ENCODE results near the gene DCTN4.

The DCTN4 gene

GRCh38 chr5:150689120-150689519 lies 69.7 kb downstream of the DCTN4 start:
- TF ChIP-seq CTCF (IDR thresholded peaks at IDR 0.05; ENCODE audit: low read depth, low read length): no peak
- Histone ChIP-seq H3K9me3 (no peaks in the 10 kb centered on the region; the same call in 1 of the 2 replicates), H3K4me1 (no peaks in the 10 kb centered on the region), H3K4me3 (ENCODE audit: low read depth, low read length) (no peak overlapping the region), H3K36me3 (peaks cover 38% of the 10 kb centered on the region), H3K27me3 (no peaks in the 10 kb centered on the region)
- no peak for DNase-seq

- TF ChIP-seq CTCF (IDR thresholded peaks at IDR 0.05; ENCODE audit: low read depth, low read length): no peak
- DNase-seq: no peak
- no peak overlapping the region for H3K4me3 ChIP-seq (ENCODE audit: low read depth, low read length)
Observed at GRCh38 chr5:150676578-150676977, 82.2 kb downstream of the DCTN4 start.

DNA sequence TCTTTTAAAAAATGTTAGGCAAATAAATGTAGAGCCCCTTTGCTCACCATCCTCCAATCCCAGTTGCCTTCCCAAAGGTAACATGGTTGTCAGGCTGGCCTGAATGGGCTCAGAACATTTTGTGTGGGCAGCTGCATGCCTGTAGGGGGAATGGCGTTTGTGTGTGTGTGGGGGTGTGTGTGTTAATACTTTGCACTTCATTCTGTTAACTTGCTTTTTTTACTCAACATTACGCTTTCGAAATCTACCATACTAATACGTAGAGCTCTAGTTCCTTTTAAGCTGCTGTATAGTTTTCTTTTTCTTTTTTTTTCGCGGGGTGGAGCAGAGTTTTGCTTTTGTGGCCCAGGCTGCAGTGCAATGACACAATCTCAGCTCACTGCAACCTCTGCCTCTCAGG lies 83.7 kb downstream of the DCTN4 start:
- Histone ChIP-seq H3K4me1 (no peaks in the 10 kb centered on the region), H3K36me3 (no peaks in the 10 kb centered on the region), H3K9me3 (no peaks in the 10 kb centered on the region), H3K27me3 (no peaks in the 10 kb centered on the region), H3K4me3 (ENCODE audit: low read depth, low read length) (no peak overlapping the region)
- DNase-seq: no peak
- TF ChIP-seq CTCF (IDR thresholded peaks at IDR 0.05; ENCODE audit: low read depth, low read length): no peak

More at GRCh38 chr5:150676578-150676977, 82.2 kb downstream of the DCTN4 start:
- Histone ChIP-seq H3K27me3 (no peaks in the 10 kb centered on the region), H3K9me3 (no peaks in the 10 kb centered on the region), H3K36me3 (no peaks in the 10 kb centered on the region), H3K4me1 (no peaks in the 10 kb centered on the region)

DNA sequence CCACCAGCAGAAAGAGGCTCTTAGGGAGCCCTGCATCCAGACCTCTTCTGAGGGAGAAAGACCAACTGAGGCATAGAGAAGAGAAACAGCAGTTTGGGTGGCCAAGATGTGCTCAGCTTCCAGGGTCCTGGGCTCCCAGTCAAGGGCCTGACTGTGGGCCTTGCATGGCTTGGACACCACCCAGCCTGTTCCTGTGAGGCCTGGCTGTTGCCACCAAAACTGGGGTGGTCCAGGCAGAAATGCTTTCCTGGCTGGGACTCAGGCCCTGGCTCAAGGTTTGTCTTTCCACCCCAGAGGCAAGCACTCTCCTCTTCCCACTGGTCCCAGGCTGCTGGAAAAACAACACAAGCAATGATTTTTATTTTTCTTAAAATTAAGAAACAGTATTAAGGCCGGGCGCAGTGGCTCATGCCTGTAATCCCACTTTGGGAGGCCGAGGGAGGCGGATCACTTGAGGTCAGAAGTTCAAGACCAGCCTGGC lies 84.4 kb downstream of the DCTN4 start:
- Histone ChIP-seq H3K9me3 (no peaks in the 10 kb centered on the region), H3K36me3 (no peaks in the 10 kb centered on the region), H3K27me3 (no peaks in the 10 kb centered on the region), H3K4me3 (ENCODE audit: low read depth, low read length) (no peak overlapping the region), H3K4me1 (no peaks in the 10 kb centered on the region)
- DNase-seq: no peak
- no peak for TF ChIP-seq CTCF (IDR thresholded peaks at IDR 0.05; ENCODE audit: low read depth, low read length)

DNA sequence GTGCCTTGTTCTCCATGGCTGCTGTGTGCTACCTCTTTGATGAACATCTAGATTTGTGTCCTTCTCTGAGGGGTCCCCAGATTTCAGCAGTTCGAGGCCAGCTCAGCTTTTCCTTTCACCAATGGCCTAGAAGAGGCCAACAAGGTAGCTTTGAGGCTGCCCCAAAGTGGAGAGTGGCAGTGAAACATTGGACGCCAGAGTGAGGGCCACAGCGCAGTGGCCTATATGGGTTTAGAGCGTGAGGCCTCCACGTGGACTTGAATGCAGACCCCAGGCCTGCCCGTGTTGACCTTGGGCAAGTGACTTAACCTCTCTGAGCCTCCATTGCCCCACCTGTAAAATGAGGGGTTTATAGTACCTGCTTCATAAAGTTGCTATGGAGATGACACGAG lies 85.9 kb downstream of the DCTN4 start:
- no peaks in the 10 kb centered on the region for H3K9me3 ChIP-seq
- peak overlapping the region; percentile 67 for H3K4me3 ChIP-seq (ENCODE audit: low read depth, low read length)
- H3K36me3 ChIP-seq: no peaks in the 10 kb centered on the region
- no peak for TF ChIP-seq CTCF (IDR thresholded peaks at IDR 0.05; ENCODE audit: low read depth, low read length)
- no peaks in the 10 kb centered on the region for H3K27me3 ChIP-seq
- no peaks in the 10 kb centered on the region for H3K4me1 ChIP-seq
- no peak for DNase-seq

DNA sequence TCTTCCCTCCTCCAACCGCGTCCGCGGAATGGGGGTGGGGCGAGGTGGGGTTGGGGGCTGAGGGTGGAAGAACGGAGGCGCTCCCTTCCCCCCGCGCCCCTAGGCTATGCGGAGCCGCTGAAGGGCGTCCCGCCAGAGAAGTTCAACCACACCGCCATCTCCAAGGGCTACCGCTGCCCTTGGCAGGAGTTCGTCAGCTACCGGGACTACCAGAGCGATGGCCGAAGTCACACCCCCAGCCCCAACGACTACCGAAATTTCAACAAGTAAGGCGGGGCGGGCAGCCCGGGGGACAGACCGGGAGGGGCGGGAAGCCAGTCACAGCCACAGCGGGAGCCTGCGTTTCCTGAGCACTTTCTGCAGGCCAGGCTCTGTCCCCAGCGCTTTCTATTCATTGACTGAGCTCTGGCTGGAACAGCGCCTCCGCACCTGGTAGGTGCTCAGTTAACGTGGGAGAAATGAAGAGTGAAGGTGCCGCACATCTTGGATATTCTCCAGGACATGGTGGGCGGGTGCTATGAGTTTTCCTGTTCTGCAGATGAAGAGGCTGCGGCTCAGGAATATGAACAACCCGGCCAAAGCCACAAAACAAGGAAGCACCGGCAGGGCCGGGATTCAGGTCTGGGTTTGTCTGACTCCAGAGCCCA lies 86.5 kb downstream of the DCTN4 start:
- Histone ChIP-seq H3K4me3 (ENCODE audit: low read depth, low read length) (peak overlapping the region; percentile 67), H3K4me1 (no peaks in the 10 kb centered on the region), H3K36me3 (no peaks in the 10 kb centered on the region), H3K9me3 (no peaks in the 10 kb centered on the region), H3K27me3 (no peaks in the 10 kb centered on the region)
- no peak for TF ChIP-seq CTCF (IDR thresholded peaks at IDR 0.05; ENCODE audit: low read depth, low read length)
- no peak for DNase-seq

Data from BE2C (cell line).